Endothelial cell of umbilical vein (primary cell): ENCODE results near the gene ZFP57. TPM values are rescaled to one million over a fixed set of nuclear protein-coding genes. Genes with fewer than 3 reads are reported as not detected.

Source experiments
- BruUV-seq: library from RNA; stranded (reverse); fragments of 400-500 nt; replicated peaks from 2 replicates; lab custom pipeline; 2021; lab: Mats Ljungman, UMichigan
- CTCF ChIA-PET: fragments of 300-600, 350-600 bp; sonication (Branson Sonifier 250); formaldehyde crosslinking; loops from one replicate; lab custom pipeline; 2021; ENCODE audit warnings: antibody characterized with exemption, inconsistent platforms; lab: Charles Lee
- POLR2A ChIA-PET: fragments of 300-600, 350-600 bp; sonication (Branson Sonifier 250); formaldehyde crosslinking; loops from one replicate; lab custom pipeline; 2021; ENCODE audit warnings: antibody characterized with exemption, inconsistent platforms; lab: Charles Lee
- DNase-seq: peaks from one replicate; pipeline ENCODE4 v3.0.0-alpha.2; 2011; ENCODE audit warnings: low read depth, low spot score
- FAIRE-seq: peaks from 2 replicates; lab custom pipeline; 2011; peaks lifted over from hg19 to GRCh38; lab: Jason Lieb, UNC
- H2AFZ ChIP-seq: 2 replicates; pipeline ENCODE4 v1.6.0; 2012; ENCODE audit warnings: low read depth, low read length, control low read depth, inconsistent platforms
- H3K27ac ChIP-seq: 2 replicates; pipeline ENCODE4 v1.5.1; 2011; ENCODE audit warnings: low read depth, mild to moderate bottlenecking, control low read depth, low read length, moderate library complexity; ENCODE audit not compliant: insufficient read depth
- H3K27me3 ChIP-seq, 2 experiments: 2 replicates each; pipeline versions ENCODE4 v1.6.0 to v1.6.1; 2011; ENCODE audit warnings: low read length in 2 of 2, mixed read lengths in 1 of 2; ENCODE audit not compliant: control insufficient read depth in 2 of 2, insufficient read depth in 2 of 2
- H3K36me3 ChIP-seq, 2 experiments: 2 replicates in 1 of 2; 3 replicates in 1 of 2; pipeline ENCODE4 v1.5.1; 2011; ENCODE audit warnings: low read length in 2 of 2, mild to moderate bottlenecking in 1 of 2, moderate library complexity in 1 of 2; ENCODE audit not compliant: control insufficient read depth in 2 of 2, insufficient read depth in 2 of 2; ENCODE audit errors: extremely low read depth in 1 of 2
- H3K4me1 ChIP-seq: 3 replicates; pipeline ENCODE4 v1.5.1; 2011; ENCODE audit warnings: mild to moderate bottlenecking, low read length; ENCODE audit not compliant: control insufficient read depth, insufficient read depth; ENCODE audit errors: extremely low read depth
- H3K4me2 ChIP-seq: 2 replicates; pipeline ENCODE4 v1.6.1; 2011; ENCODE audit warnings: low read length, control low read depth, mixed read lengths; ENCODE audit not compliant: insufficient read depth
- H3K4me3 ChIP-seq, 3 experiments: fragments of 200-600 bp in 1 of 3; sonication (generic), shearing (Covaris generic) in 1 of 3; replicated peaks in 1 of 3; 2 replicates each; pipeline ENCODE4 v1.5.1; 2011 to 2016; ENCODE audit warnings: control low read depth in 3 of 3, low read length in 3 of 3, mild to moderate bottlenecking in 2 of 3, inconsistent platforms in 1 of 3, low read depth in 1 of 3, moderate library complexity in 1 of 3; ENCODE audit not compliant: insufficient read depth in 1 of 3
- H3K79me2 ChIP-seq: 2 replicates; pipeline ENCODE4 v1.6.0; 2012; ENCODE audit warnings: low read length, inconsistent platforms; ENCODE audit not compliant: control insufficient read depth, insufficient read depth
- H3K9ac ChIP-seq: replicated peaks from 2 replicates; pipeline ENCODE3; 2011; ENCODE audit warnings: low read length, control low read depth; ENCODE audit not compliant: insufficient read depth; ENCODE audit errors: extremely low read depth
- H3K9me1 ChIP-seq: replicated peaks from 3 replicates; pipeline ENCODE4 v1.6.0; 2011; ENCODE audit warnings: mild to moderate bottlenecking, low read length; ENCODE audit not compliant: control insufficient read depth, insufficient read depth; ENCODE audit errors: extremely low read depth
- H3K9me3 ChIP-seq: replicated peaks from 2 replicates; pipeline ENCODE4 v1.5.1; 2012; ENCODE audit warnings: low read length, inconsistent platforms; ENCODE audit not compliant: control insufficient read depth, insufficient read depth
- H4K20me1 ChIP-seq: replicated peaks from 2 replicates; pipeline ENCODE3; 2011; ENCODE audit warnings: mild to moderate bottlenecking, low read length; ENCODE audit not compliant: control insufficient read depth, insufficient read depth; ENCODE audit errors: extremely low read depth
- CTCF ChIP-seq, 2 donors: IDR thresholded peaks; 1 replicate in 1 of 2; 2 replicates in 1 of 2; pipeline ENCODE4 v1.5.1; 2011; ENCODE audit warnings: low read length in 2 of 2, mild to moderate bottlenecking in 2 of 2, moderate library complexity in 2 of 2, control low read depth in 1 of 2, inconsistent platforms in 1 of 2, low read depth in 1 of 2; ENCODE audit not compliant: insufficient read depth in 1 of 2; ENCODE audit errors: extremely low read depth in 1 of 2
- EZH2 ChIP-seq: IDR thresholded peaks from 2 replicates; pipeline ENCODE4 v1.6.1; 2012; ENCODE audit warnings: borderline replicate concordance, low read depth, mild to moderate bottlenecking, moderate library complexity, low read length, inconsistent platforms; ENCODE audit not compliant: severe bottlenecking
- FOS ChIP-seq: IDR thresholded peaks from 2 replicates; pipeline ENCODE4 v1.6.1; 2011; ENCODE audit warnings: mild to moderate bottlenecking, low read length, moderate library complexity, borderline replicate concordance; ENCODE audit not compliant: insufficient read depth
- GATA2 ChIP-seq: IDR thresholded peaks from 2 replicates; pipeline ENCODE4 v1.7.0; 2011; ENCODE audit warnings: low read depth, mild to moderate bottlenecking, moderate library complexity, mixed read lengths, low read length; ENCODE audit not compliant: insufficient read length, insufficient read depth
- JUN ChIP-seq: IDR thresholded peaks from 2 replicates; pipeline ENCODE4 v1.6.1; 2011; ENCODE audit warnings: borderline replicate concordance, low read depth; ENCODE audit not compliant: insufficient read length, insufficient read depth
- MAX ChIP-seq: IDR thresholded peaks from 2 replicates; pipeline ENCODE4 v1.6.1; 2011; ENCODE audit not compliant: insufficient read depth, insufficient read length
- MYC ChIP-seq: IDR thresholded peaks from one replicate; pipeline ENCODE4 v1.6.1; 2011; ENCODE audit warnings: mild to moderate bottlenecking, low read depth, low read length
- POLR2A ChIP-seq: IDR thresholded peaks from 2 replicates; pipeline ENCODE4 v1.6.1; 2012; ENCODE audit warnings: low read depth, mild to moderate bottlenecking, control low read depth, low read length
- POLR2AphosphoS5 ChIP-seq: IDR thresholded peaks from 2 replicates; pipeline ENCODE4 v1.6.1; 2012; ENCODE audit warnings: low read depth, mild to moderate bottlenecking, control low read depth, low read length, moderate library complexity; ENCODE audit not compliant: insufficient read depth
- dilution Hi-C: fragments of 300-500 bp; cut with MboI; formaldehyde crosslinking; loops from one replicate; pipeline ENCODE4 v1.15.0; 2019; ENCODE audit warnings: low sequenced_read_pairs; ENCODE audit not compliant: extremely low pct_ligation_motif_present
- intact Hi-C: fragments of 100-400 bp; cut with micrococcal nuclease; formaldehyde crosslinking; loops from one replicate; pipeline ENCODE4 v1.10.0; 2022
- polyA plus RNA-seq, 4 experiments: library from polyadenylated mRNA; depleted of rRNA in 3 of 4; stranded (reverse) in 3 of 4; unstranded in 1 of 4; fragments of >200 nt; gene quantifications; 2 replicates each; pipeline versions ENCODE4 v1.2.1 to v1.2.3, GENCODE V29; 2011 to 2012; ENCODE audit warnings: missing spikeins in 1 of 4
- total RNA-seq: library from RNA; stranded (reverse); gene quantifications from 2 replicates; pipeline ENCODE4 v1.2.3, GENCODE V29; 2021

ZFP57 gene
- total and polyA plus RNA-seq, 2 donors (not counting 3 experiments of a cell fraction or from before 2014, with no cell fraction given) = 0.07 TPM; not detected in 1

- no peak overlapping the region for H3K9ac ChIP-seq
- no peak overlapping the region for H2AFZ ChIP-seq
- no TSS peak for BruUV-seq
- dilution Hi-C loops (no loop called here), intact Hi-C loops (no loop called here)
- no peak overlapping the region for H3K4me3 ChIP-seq
- H3K9me3 ChIP-seq = no peaks in the 10 kb centered on the region
- no peak for TF ChIP-seq JUN
- TF ChIP-seq GATA2 = no peak
- TF ChIP-seq MAX = no peak
- no peak for TF ChIP-seq EZH2
- no peak for TF ChIP-seq FOS
- no peak for TF ChIP-seq CTCF (IDR thresholded peaks at IDR 0.05; ENCODE audit: extremely low read depth in 1 of 2, insufficient read depth in 1 of 2, low read depth in 1 of 2, low read length in 2 of 2)
- no peak for TF ChIP-seq POLR2AphosphoS5
- TF ChIP-seq POLR2A = no peak
- no peak for TF ChIP-seq MYC
- peaks cover 11 to 28% of the 10 kb centered on the region in 2 experiments for H3K27me3 ChIP-seq
- H3K27ac ChIP-seq = no peak overlapping the region
- no peaks in the 10 kb centered on the region for H3K4me1 ChIP-seq
- DNase-seq (no peak), FAIRE-seq (no peak)
- H3K36me3 ChIP-seq = no peaks in the 10 kb centered on the region
- no peak overlapping the region for H3K4me2 ChIP-seq
- ChIA-PET CTCF (interaction anchor here (0.8 to 1.4 kb wide), 2 partner anchors 8 to 9 kb away, joined by 4 to 6 read pairs; no protein-coding TSS in a partner anchor), POLR2A (no interaction called here)
- H3K9me1 ChIP-seq = no peaks in the 10 kb centered on the region
- H3K79me2 ChIP-seq = no peaks in the 10 kb centered on the region
- no peaks in the 10 kb centered on the region for H4K20me1 ChIP-seq
Measured at GRCh38 chr6:29724937-29725869, 44.3 kb upstream of the ZFP57 start.
